K562 (cell line): ENCODE data around the gene TMEM117. TPM values are rescaled to one million over a fixed set of nuclear protein-coding genes. Genes with fewer than 3 reads are reported as not detected.

Source experiments
- ATAC-seq: fragments of 200-7000 bp; cut with Tn5 transposase; 3 replicates; pipeline ENCODE4 v1.9.1; 2020; ENCODE audit warnings: moderate library complexity
- BruUV-seq: library from RNA; stranded (reverse); fragments of 400-500 nt; replicated peaks from 2 replicates; lab custom pipeline; 2021; lab: Mats Ljungman, UMichigan
- CTCF ChIA-PET: fragments of 300-600 bp; formaldehyde crosslinking; extraction: SDS; loops from one replicate; lab custom pipeline; 2021; ENCODE audit warnings: low intra/inter-chr PET ratio; lab: Yijun Ruan, JAX
- POLR2A ChIA-PET: fragments of 300-600, 350-650 bp; sonication (Branson Sonifier 250); formaldehyde crosslinking; extraction: SDS; loops from one replicate; lab custom pipeline; 2021; ENCODE audit warnings: antibody characterized with exemption, inconsistent platforms; lab: Yijun Ruan, JAX
- DNase-seq, 4 experiments: peaks; one replicate each; pipeline versions ENCODE4 v3.0.0 to v3.0.0-alpha.2; 2011 to 2018; ENCODE audit warnings: low spot score in 3 of 4, mixed read lengths in 3 of 4; ENCODE audit errors: extremely low read depth in 1 of 4
- FAIRE-seq: peaks from 2 replicates; lab custom pipeline; 2011; peaks lifted over from hg19 to GRCh38; lab: Jason Lieb, UNC
- H2AFZ ChIP-seq: 2 replicates; pipeline ENCODE4 v1.6.0; 2011; ENCODE audit warnings: low read depth, low read length, control low read depth, inconsistent platforms
- H3K27ac ChIP-seq: fragments of 200-600 bp; 3 replicates; pipeline ENCODE4 v1.8.0; 2011; ENCODE audit warnings: low read depth, mild to moderate bottlenecking, control low read depth, inconsistent platforms, low read length, moderate library complexity, mixed read lengths; ENCODE audit errors: extremely low read depth
- H3K27me3 ChIP-seq, 2 experiments: fragments of 300-600 bp in 1 of 2; 2 replicates in 1 of 2; 3 replicates in 1 of 2; pipeline versions ENCODE4 v1.6.0 to v1.8.0; 2011; ENCODE audit warnings: inconsistent platforms in 2 of 2, low read length in 2 of 2, mild to moderate bottlenecking in 1 of 2, mixed read lengths in 1 of 2, moderate library complexity in 1 of 2; ENCODE audit not compliant: control insufficient read depth in 2 of 2, insufficient read depth in 2 of 2
- H3K36me3 ChIP-seq: fragments of 300-600 bp; 3 replicates; pipeline ENCODE4 v1.8.0; 2011; ENCODE audit warnings: mild to moderate bottlenecking, low read length, inconsistent platforms; ENCODE audit not compliant: control insufficient read depth, insufficient read depth
- H3K4me1 ChIP-seq, 2 experiments: fragments of 200-600 bp in 1 of 2; replicated peaks in 1 of 2; 2 replicates in 1 of 2; 3 replicates in 1 of 2; pipeline versions ENCODE4 v1.5.1 to v1.8.0; 2011; ENCODE audit warnings: inconsistent platforms in 2 of 2, low read length in 2 of 2, mild to moderate bottlenecking in 1 of 2, mixed read lengths in 1 of 2, moderate library complexity in 1 of 2; ENCODE audit not compliant: control insufficient read depth in 2 of 2, insufficient read depth in 2 of 2
- H3K4me2 ChIP-seq: 2 replicates; pipeline ENCODE4 v1.6.1; 2011; ENCODE audit warnings: low read length, control low read depth, inconsistent platforms, mixed read lengths; ENCODE audit not compliant: insufficient read depth
- H3K4me3 ChIP-seq: fragments of 200-600 bp; sonication (generic), shearing (Covaris generic); 2 replicates; pipeline ENCODE4 v1.5.1; 2016; ENCODE audit warnings: control low read depth, inconsistent platforms
- H3K79me2 ChIP-seq: fragments of 200-600 bp; 3 replicates; pipeline ENCODE4 v1.8.0; 2011; ENCODE audit warnings: low read length, inconsistent platforms; ENCODE audit not compliant: control insufficient read depth, insufficient read depth
- H3K9ac ChIP-seq, 2 experiments: 2 replicates each; pipeline versions ENCODE4 v1.6.0 to v1.6.1; 2011; ENCODE audit warnings: low read depth in 2 of 2, low read length in 2 of 2, control low read depth in 1 of 2, inconsistent platforms in 1 of 2, mild to moderate bottlenecking in 1 of 2, mixed read lengths in 1 of 2; ENCODE audit not compliant: insufficient read depth in 1 of 2
- H3K9me1 ChIP-seq: one replicate; pipeline ENCODE4 v1.6.0; 2011; ENCODE audit warnings: inconsistent platforms, mild to moderate bottlenecking, low read length, moderate library complexity; ENCODE audit not compliant: control insufficient read depth, insufficient read depth
- H3K9me3 ChIP-seq: replicated peaks from 2 replicates; pipeline ENCODE4 v1.5.1; 2011; ENCODE audit warnings: low read depth, low read length, inconsistent platforms; ENCODE audit not compliant: control insufficient read depth, insufficient read depth
- H4K20me1 ChIP-seq: replicated peaks from 2 replicates; pipeline ENCODE4 v1.6.1; 2011; ENCODE audit warnings: low read length, inconsistent platforms, mixed read lengths; ENCODE audit not compliant: control insufficient read depth, insufficient read depth
- COPS2 ChIP-seq: fragments of 450-650 bp; conservative IDR thresholded peaks from 2 replicates; pipeline ENCODE4 v1.6.1; 2016; ENCODE audit warnings: mild to moderate bottlenecking, moderate library complexity
- GABPB1 ChIP-seq: sonication (generic); formaldehyde crosslinking; IDR thresholded peaks from 2 replicates; pipeline ENCODE4 v1.8.0; 2022; ENCODE audit warnings: mild to moderate bottlenecking, missing genetic modification reagents
- GTF2A2 ChIP-seq: IDR thresholded peaks from 2 replicates; pipeline ENCODE4 v1.6.1; 2016; ENCODE audit warnings: mild to moderate bottlenecking, missing genetic modification characterization, missing compliant biosample characterization
- HMG20B ChIP-seq: fragments of 250-450 bp; sonication (Bioruptor Pico); IDR thresholded peaks from 2 replicates; pipeline ENCODE4 v1.5.0; 2021; ENCODE audit warnings: mild to moderate bottlenecking
- NR4A1 ChIP-seq, 2 experiments: fragments of 250-450 bp in 1 of 2; fragments of 450-650 bp in 1 of 2; sonication (Bioruptor Pico) in 1 of 2; IDR thresholded peaks; 2 replicates each; pipeline versions ENCODE4 v1.4.0 to v1.6.1; 2016 to 2020; ENCODE audit warnings: mild to moderate bottlenecking in 2 of 2, missing compliant biosample characterization in 1 of 2, missing genetic modification characterization in 1 of 2, moderate library complexity in 1 of 2
- PCBP1 ChIP-seq: fragments of 200-400 bp; formaldehyde crosslinking; IDR thresholded peaks from 2 replicates; pipeline ENCODE4 v1.6.1; 2018; ENCODE audit warnings: mild to moderate bottlenecking, low read depth, low read length; ENCODE audit not compliant: poor library complexity, severe bottlenecking
- SAFB ChIP-seq: fragments of 200-400 bp; formaldehyde crosslinking; IDR thresholded peaks from 2 replicates; pipeline ENCODE4 v1.6.1; 2017; ENCODE audit warnings: low read depth, low read length, borderline replicate concordance
- ZSCAN32 ChIP-seq: fragments of 450-650 bp; formaldehyde crosslinking; IDR thresholded peaks from 2 replicates; pipeline ENCODE4 v1.4.0; 2020; ENCODE audit warnings: mild to moderate bottlenecking, moderate library complexity
- WGBS: fragments of 100-300 bp; shearing (Covaris generic); methylation state at CpG from one replicate; pipeline ENCODE4 v1.1.6; 2016; ENCODE audit warnings: low coverage, mixed read lengths; ENCODE audit not compliant: insufficient coverage; ENCODE audit errors: missing lambda C conversion rate; 5-methylcytosine and 5-hydroxymethylcytosine counted together
- in situ Hi-C: fragments of 300-500 bp; cut with MboI; formaldehyde crosslinking; loops from 4 replicates; pipeline ENCODE4 v1.15.0; 2018; ENCODE audit warnings: inconsistent platforms, mixed read lengths
- intact Hi-C: fragments of 100-400 bp; cut with micrococcal nuclease; formaldehyde crosslinking; loops from 2 replicates; pipeline ENCODE4 v1.14.2; 2022
- polyA plus RNA-seq, 8 experiments: library from polyadenylated mRNA; depleted of rRNA in 4 of 8; stranded (reverse) in 5 of 8; unstranded in 3 of 8; fragments of >200 nt; fragmentation: Nextera tagmentation in 2 of 8; fragmentation: Illumina TruSeq in 1 of 8; extraction: Ambion mirVana in 2 of 8; extraction: Trizol in 1 of 8; gene quantifications; 2 replicates each; pipeline versions ENCODE4 v1.2.1 to v1.2.3, GENCODE V29; 2011 to 2014; ENCODE audit warnings: inconsistent platforms in 1 of 8, missing spikeins in 1 of 8
- total RNA-seq, 7 experiments: library from RNA; depleted of rRNA in 6 of 7; stranded (reverse); fragments of >200 nt in 6 of 7; fragmentation: Illumina TruSeq in 2 of 7; extraction: Trizol in 2 of 7; gene quantifications; 2 replicates each; pipeline versions ENCODE4 v1.2.1 to v1.2.3, GENCODE V29; 2011 to 2021; ENCODE audit warnings: low replicate concordance in 1 of 7
- TF ChIP-seq, protein P1 (sequence below), 2 experiments: fragments of 450-650 bp; IDR thresholded peaks; 2 replicates each; pipeline ENCODE4 v1.6.1; 2016
- TF ChIP-seq, protein P2 (sequence below), 2 experiments: IDR thresholded peaks; 2 replicates each; pipeline ENCODE4 v1.6.1; 2011; ENCODE audit warnings: borderline replicate concordance in 1 of 2, control low read depth in 1 of 2, low read depth in 1 of 2, low read length in 1 of 2, mild to moderate bottlenecking in 1 of 2, mixed read lengths in 1 of 2, moderate library complexity in 1 of 2; ENCODE audit not compliant: insufficient read depth in 1 of 2, insufficient read length in 1 of 2, poor library complexity in 1 of 2, severe bottlenecking in 1 of 2; ENCODE audit errors: extremely low read depth in 1 of 2

Gene TMEM117
- total and polyA plus RNA-seq, 9 of the 15 experiments (the other 6 are each of a cell fraction or from before 2014, with no cell fraction given): 0.31 to 2.8 (median 1.0) TPM

DNA sequence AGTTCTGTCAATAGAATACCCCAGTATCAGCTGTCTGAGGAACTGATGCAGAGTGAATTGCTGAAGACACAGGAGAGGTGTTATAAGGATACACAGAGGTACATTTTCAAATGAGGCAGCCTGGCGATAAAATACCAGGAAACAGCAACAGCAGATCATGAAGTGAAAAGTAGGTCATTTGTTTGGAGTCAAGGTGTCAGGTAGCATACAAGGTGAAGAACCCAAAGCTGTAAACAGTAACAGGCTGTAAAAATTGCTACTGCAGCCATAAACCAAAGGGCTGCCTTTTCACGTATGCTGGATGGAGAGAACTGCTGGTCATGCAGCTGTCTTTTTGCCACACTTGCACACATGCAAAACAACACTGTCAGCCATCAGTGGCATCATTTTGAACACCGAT lies 20.5 kb upstream of the TMEM117 start:
- Histone ChIP-seq H3K36me3 (no peaks in the 10 kb centered on the region), H3K4me2 (no peak overlapping the region), H3K9ac (no peak overlapping the region), H3K79me2 (no peaks in the 10 kb centered on the region), H3K9me1 (no peaks in the 10 kb centered on the region), H3K4me3 (no peak overlapping the region), H4K20me1 (no peaks in the 10 kb centered on the region), H3K27me3 (peaks cover 0 to 2% of the 10 kb centered on the region in 2 experiments; a peak in 3 of 5 replicates), H3K4me1 (no peaks in the 10 kb centered on the region), H2AFZ (no peak overlapping the region), H3K27ac (no peak overlapping the region), H3K9me3 (no peaks in the 10 kb centered on the region)
- intact Hi-C loops (no loop called here), in situ Hi-C loops (no loop called here)
- FAIRE-seq: no peak
- 6% methylated on average over 3 of the region's 3 CpGs for WGBS
- DNase-seq: no peak
- TF ChIP-seq COPS2 (no peak), HMG20B (CRISPR knock-in tag) (no peak), ZSCAN32 (no peak), SAFB (no peak), PCBP1 (no peak), GTF2A2 (tag) (no peak), GABPB1 (no peak), NR4A1 (CRISPR knock-in tag; IDR thresholded peaks at IDR 0.05) (no peak), NR4A1 (tag; IDR thresholded peaks at IDR 0.05) (no peak)
- TF ChIP-seq, protein P1, sequence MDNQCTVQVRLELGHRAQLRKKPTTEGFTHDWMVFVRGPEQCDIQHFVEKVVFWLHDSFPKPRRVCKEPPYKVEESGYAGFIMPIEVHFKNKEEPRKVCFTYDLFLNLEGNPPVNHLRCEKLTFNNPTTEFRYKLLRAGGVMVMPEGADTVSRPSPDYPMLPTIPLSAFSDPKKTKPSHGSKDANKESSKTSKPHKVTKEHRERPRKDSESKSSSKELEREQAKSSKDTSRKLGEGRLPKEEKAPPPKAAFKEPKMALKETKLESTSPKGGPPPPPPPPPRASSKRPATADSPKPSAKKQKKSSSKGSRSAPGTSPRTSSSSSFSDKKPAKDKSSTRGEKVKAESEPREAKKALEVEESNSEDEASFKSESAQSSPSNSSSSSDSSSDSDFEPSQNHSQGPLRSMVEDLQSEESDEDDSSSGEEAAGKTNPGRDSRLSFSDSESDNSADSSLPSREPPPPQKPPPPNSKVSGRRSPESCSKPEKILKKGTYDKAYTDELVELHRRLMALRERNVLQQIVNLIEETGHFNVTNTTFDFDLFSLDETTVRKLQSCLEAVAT (IDR thresholded peaks at IDR 0.05): no peak
- TF ChIP-seq, protein P2, sequence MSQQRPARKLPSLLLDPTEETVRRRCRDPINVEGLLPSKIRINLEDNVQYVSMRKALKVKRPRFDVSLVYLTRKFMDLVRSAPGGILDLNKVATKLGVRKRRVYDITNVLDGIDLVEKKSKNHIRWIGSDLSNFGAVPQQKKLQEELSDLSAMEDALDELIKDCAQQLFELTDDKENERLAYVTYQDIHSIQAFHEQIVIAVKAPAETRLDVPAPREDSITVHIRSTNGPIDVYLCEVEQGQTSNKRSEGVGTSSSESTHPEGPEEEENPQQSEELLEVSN (IDR thresholded peaks at IDR 0.05; ENCODE audit: borderline replicate concordance in 1 of 2, extremely low read depth in 1 of 2, insufficient read depth in 1 of 2, insufficient read length in 1 of 2, low read depth in 1 of 2, low read length in 1 of 2, poor library complexity in 1 of 2, severe bottlenecking in 1 of 2): no peak
- ATAC-seq: no peak; the same call in 2 of the 3 replicates
- CTCF ChIA-PET: no interaction called here
- POLR2A ChIA-PET: interaction anchor here (1.3 kb wide), 1 partner anchor 10 kb away, joined by 6 read pairs; the partner anchor contains the start of gene TWF1
- no TSS peak for BruUV-seq
